NCI-H82 treated with DMSO at 0.1 percent for 48 hours (cell line): Measurements from ENCODE around the gene DCST1.
"Not testable (repeated sequence)": the region's sequence is repeated elsewhere in the genome, so short reads cannot be mapped to it uniquely, and the experiment has no call there.

Source experiments
- DNase-seq: peaks from one replicate; lab custom pipeline; 2025; ENCODE audit not compliant: unreplicated experiment; lab: John Stamatoyannopoulos, UW

The DCST1 gene

DNA sequence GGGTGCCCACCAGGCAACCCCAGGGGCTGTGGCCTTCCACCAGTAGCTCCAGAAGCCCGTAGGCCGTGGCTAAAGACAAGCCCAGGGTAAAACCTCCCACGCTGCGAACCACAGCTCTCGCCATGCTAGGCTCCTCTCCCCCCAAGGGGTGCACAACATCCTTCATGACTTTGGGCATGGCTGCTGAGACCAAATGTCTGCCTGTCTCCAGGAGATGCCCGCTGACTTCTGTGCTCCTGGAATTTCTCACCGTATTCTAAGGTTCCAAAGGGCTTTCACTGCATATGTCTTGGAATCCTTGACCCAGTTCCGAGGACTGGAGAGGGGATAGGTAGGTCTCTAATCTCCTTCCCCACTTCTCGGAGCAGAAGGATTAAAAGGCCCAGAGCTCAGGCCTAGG lies at the start of gene DCST1, which contains the start of gene DCST2:
Gene DCST1, plus strand, starts transcription at position 301 of the 400 bp plus-strand sequence. CDS start 213 bp downstream, outside the sequence.
Gene DCST2, minus strand, starts transcription at position 258 of the 400 bp plus-strand sequence. Its CDS starts 80 bp downstream, at position 178.
- no peak for DNase-seq

GRCh38 chr1:154986736-154987135 lies 46.9 kb upstream of the DCST1 start:
- DNase-seq = not testable (repeated sequence)

- DNase-seq = no peak
These were observed 46.3 kb upstream of the DCST1 start for GRCh38 chr1:154987326-154987725.

DNA sequence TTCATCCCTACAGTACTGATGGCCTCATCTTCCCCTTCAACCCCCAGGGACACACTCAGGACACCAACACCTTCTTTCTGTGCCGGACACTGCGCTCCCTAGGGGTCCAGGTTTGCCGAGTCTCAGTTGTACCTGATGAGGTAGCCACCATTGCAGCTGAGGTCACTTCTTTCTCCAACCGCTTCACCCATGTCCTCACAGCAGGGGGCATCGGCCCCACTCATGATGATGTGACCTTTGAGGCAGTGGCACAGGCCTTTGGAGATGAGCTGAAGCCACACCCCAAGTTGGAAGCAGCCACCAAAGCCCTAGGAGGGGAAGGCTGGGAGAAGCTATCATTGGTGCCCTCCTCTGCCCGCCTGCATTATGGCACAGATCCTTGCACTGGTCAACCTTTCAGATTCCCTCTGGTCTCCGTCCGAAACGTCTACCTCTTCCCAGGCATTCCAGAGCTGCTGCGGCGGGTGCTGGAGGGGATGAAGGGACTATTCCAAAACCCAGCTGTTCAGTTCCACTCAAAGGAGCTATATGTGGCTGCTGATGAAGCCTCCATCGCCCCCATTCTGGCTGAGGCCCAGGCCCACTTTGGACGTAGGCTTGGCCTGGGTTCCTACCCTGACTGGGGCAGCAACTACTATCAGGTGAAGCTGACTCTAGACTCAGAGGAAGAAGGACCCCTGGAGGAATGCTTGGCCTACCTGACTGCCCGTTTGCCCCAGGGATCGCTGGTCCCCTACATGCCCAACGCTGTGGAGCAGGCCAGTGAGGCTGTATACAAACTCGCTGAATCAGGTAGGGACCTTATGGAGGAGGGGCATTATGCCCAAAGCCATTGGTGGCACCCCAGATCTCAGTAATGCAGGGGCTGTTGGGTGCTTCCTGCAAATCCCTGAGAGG lies 45.3 kb upstream of the DCST1 start:
- DNase-seq = no peak

DNA sequence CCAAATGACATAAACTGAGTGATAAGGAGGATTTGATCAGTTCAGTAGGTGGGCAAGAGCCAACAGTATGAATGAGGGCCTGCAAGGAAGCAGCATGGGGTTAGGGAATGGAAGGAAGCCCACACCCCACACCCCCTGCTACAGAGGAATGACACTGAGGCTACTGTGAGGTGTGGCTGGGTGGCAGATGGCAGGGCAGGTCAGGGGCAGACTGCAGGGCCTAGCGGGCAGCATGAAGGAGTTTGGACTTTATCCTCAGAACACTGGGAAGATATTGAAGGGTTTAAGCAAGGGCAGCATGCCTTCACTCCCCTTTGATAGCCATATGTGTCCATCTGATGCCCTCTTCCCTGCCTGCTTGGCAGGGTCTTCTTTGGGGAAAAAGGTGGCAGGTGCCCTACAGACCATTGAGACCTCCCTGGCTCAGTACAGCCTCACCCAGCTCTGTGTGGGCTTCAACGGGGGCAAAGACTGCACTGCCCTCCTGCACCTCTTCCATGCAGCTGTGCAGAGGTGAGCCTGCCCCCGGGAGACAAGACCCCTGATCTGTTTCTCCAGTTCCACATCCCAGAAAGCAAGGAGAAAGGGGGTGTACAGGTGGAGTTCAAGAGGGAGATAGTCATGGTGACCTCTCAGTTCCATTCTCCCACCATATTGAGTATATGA lies 44.3 kb upstream of the DCST1 start:
- DNase-seq = no peak

GRCh38 chr1:154990276-154990675 lies 43.3 kb upstream of the DCST1 start:
- no peak for DNase-seq

- no peak for DNase-seq
These were observed 40.7 kb upstream of the DCST1 start for GRCh38 chr1:154992721-154993571.

DNA sequence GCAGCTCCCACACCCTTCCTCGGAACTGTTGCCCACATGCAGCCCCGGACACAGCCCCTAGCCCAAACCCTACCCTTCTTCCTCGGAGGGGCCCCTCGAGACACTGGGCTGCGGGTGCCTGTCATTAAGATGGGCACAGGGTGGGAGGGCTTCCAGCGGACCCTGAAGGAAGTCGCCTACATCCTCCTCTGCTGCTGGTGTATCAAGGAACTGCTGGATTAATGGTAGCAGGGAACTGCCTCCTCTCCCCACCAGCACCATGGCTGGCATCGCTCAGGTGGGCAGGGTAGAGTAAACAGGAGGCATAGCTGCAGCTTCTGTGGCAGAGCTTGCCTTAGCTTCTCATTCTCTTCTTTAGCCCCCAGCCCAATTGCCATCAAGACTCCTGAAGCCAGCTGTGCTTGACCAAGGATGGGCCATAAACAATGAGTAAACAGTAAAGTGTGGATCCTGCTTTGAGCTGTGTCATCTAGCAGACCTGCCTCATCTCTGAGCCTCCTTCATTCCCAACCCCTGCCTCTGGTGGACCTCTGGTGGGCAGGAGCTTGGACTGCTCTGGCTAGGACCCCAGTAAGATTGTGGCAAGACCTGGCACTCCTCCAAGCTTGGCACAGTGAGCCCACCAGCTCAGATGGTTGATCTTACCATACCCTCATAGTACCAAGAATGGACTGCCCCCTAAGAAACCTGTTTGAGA lies 39.9 kb upstream of the DCST1 start, which contains the start of gene LENEP:
Gene LENEP, plus strand, starts transcription at position 15 of the 697 bp plus-strand sequence. Its CDS starts 22 bp downstream, at position 37.
- no peak for DNase-seq

GRCh38 chr1:154994269-154994587 lies 39.4 kb upstream of the DCST1 start:
- no peak for DNase-seq

DNA sequence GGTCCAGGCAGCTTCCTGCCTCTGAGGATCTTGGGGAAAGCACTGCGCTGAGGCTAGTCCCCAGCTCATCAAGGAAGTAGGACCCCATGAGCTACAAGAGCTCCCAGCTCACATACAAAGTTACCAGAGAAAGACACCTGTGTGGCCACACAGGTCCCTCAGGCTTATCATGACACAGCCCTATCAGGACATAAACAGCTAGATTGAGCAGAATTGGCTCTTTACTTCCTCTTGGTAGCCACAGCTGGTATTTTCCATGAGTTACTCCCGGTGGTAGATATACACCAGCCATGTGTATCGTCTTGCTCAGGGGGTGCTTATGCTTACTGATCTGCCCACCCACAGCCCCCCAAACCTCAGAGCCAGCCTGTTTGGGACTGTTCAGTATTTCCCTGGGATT lies 39.0 kb upstream of the DCST1 start:
- no peak for DNase-seq

DNA sequence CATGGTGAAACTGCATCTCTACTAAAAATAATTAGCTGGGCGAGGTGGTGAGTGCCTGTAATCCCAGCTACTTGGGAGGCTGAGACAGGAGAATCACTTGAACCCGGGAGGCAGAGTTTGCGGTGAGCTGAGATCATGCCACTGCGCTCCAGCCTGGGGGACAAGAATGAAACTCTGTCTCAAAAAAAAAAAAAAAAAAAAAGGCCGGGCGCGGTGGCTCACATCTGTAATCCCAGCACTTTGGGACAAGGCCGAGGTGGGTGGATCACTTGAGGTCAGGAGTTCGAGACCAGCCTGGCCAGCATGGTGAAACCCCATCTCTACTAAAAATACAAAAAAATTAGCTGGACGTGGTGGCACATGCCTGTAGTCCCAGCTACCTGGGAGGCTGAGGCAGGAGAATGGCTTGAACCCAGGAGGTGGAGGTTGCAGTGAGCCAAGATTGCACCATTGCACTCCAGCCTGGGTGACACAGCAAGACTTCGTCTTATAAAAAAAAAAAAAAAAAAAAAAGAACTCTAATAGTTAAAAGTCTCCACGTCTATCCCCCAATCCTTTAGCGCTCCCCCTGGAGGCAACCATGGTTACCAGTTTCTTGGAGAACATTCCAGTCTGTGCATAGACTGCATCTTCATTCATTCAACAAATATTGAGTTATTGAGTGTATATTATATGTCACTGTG lies 38.2 kb upstream of the DCST1 start:
- not testable (repeated sequence) for DNase-seq

DNA sequence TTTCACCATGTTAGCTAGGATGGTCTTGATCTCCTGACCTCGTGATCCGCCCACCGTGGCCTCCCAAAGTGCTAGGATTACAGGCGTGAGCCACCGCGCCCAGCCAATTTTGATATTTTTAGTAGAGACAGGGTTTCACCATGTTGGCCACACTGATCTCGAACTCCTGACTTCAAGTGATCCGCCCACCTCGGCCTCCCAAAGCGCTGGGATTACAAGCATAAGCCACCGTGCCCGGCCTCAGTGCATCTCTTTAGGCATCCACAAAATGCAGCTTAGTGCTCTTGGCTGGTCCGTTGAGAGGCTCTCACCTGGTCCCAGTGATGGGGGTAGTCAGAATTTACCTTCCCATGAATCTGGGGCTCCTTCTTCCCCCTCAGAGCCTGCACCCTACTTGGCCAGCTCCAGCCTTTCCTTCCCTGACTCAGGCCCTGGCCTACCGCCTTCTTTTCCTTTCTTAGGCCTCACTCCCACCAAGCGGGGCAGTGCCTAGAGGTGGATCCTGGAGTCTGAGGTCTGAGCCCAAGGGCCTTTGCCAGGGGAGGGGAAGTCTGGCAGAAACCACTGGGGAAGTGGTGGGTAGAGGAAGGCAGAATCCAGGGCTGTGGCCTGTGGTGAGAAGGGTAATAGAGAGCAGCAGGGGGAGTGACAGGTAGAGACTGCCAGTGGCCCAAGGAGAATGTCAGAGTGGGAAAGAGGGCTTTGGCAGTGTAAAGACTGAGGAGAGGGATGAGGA lies 36.5 kb upstream of the DCST1 start:
- DNase-seq = no peak

GRCh38 chr1:154998201-154998780 lies 35.3 kb upstream of the DCST1 start:
- DNase-seq = no peak

DNA sequence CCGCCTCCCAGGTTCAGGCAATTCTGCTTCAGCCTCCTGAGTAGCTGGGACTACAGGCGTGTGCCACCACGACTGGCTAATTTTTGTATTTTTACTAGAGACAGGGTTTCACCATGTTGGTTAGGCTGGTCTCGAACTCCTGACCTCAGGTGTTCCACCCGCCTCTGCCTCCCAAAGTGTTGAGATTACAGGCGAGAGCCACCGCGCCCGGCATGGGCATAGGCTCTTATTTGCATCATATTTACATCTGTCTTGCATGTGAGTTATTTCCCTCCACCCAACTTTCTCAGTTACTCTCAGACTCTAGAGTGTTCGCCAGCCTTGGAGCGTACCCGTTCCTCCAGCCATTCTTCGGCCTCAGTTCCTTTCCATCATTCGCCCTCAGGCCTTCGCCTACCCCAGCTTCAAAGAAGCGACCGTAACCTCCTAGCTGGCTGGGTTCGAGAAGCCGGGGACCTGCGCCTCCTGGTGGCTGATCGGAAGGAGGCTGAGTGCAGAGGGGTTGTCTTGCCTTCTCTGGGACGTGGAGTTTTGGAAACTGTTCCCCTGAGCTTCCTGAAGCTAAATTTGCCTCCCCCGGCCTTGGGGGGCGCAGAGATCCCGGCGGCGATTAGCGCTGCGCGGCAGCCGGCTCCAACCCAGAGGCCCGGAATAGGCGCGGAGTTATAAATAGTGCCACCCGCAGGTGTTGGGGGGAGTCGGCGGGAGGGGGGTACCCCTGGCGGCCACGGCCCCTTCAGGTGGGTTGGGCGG lies 34.6 kb upstream of the DCST1 start:
- peak; percentile 71 for DNase-seq

- DNase-seq = peak; percentile 43
These were observed 33.8 kb upstream of the DCST1 start for GRCh38 chr1:154999571-155000410.

GRCh38 chr1:155000411-155000725 lies 33.3 kb upstream of the DCST1 start:
- no peak for DNase-seq

- peak; percentile 91 for DNase-seq
These were observed 32.7 kb upstream of the DCST1 start for GRCh38 chr1:155000726-155001424.
